NOMO-1 treated with DMSO at 0.1 percent for 48 hours (cell line): ENCODE measurements around the gene TFCP2L1.
"Not testable (repeated sequence)": the region's sequence is repeated elsewhere in the genome, so short reads cannot be mapped to it uniquely, and the experiment has no call there.

Source experiments
- DNase-seq: peaks from one replicate; lab custom pipeline; 2025; ENCODE audit not compliant: unreplicated experiment; lab: John Stamatoyannopoulos, UW

The TFCP2L1 gene, protein sequence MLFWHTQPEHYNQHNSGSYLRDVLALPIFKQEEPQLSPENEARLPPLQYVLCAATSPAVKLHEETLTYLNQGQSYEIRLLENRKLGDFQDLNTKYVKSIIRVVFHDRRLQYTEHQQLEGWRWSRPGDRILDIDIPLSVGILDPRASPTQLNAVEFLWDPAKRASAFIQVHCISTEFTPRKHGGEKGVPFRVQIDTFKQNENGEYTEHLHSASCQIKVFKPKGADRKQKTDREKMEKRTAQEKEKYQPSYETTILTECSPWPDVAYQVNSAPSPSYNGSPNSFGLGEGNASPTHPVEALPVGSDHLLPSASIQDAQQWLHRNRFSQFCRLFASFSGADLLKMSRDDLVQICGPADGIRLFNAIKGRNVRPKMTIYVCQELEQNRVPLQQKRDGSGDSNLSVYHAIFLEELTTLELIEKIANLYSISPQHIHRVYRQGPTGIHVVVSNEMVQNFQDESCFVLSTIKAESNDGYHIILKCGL

GRCh38 chr2:121284463-121285449 lies at the start of gene TFCP2L1:
Gene TFCP2L1, minus strand, starts transcription at chr2:121285202. Its CDS starts 93 bp downstream, at chr2:121285109.
- DNase-seq, result no peak

DNA sequence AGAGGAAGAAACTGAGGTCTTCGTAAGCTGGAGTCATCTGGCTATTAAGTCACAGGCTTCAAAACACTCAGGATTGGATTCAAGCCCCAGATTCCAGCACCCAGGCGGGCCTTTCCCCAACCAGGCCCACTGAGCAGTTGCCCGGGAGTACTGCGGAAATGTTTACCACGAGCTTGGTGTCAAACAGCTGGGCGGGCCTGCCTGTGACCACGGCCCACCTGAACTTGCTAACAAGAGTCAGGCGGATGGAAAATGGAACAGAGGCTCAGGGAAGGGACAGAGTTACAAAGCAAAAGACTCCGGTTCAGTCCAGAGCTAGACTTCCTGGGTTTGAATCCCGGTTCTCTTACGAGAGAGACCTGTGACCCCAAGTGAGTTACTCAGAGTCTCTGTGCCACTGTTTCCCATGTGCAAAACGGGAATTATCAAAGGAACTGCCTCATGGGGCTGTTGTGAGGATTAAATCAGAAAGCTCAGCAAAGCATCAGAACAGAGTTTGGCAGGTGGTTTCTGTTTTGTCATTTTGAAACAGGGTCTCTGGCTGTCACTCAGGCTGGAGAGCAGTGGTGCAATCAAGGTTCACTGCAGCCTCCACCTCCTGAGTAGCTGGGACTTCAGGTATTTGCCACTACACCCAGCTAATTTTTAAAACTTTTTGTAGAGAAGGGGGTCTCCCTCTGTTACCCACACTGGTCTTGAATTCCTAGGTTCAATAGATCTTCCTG lies 49.0 kb upstream of the TFCP2L1 start:
- DNase-seq, result no peak

GRCh38 chr2:121333231-121333630 lies 48.2 kb upstream of the TFCP2L1 start:
- no peak for DNase-seq

- DNase-seq, result not testable (repeated sequence)
Observed at GRCh38 chr2:121331324-121331723, 46.3 kb upstream of the TFCP2L1 start.

DNA sequence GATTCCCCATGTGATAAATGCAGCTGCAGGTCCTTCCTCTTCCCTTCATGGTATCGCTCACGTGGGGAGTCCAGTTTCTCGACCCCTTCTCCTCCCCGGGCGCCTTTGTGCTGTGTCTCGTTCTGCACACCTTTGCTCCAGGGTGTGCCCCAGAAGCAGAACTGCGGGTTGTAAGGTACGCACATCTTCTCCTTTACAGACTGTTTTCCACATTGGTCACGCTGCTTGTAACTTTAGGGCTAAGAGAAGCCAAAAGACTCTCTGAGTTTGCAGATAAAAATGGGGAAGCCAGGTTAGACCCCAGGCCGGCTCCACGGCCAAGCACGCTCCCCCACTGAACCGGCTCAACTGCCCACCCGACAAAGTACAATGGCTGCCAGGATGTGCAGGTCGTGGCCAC lies 45.9 kb upstream of the TFCP2L1 start:
- DNase-seq, result no peak

- DNase-seq, result no peak
Observed at GRCh38 chr2:121329786-121330185, 44.8 kb upstream of the TFCP2L1 start.

GRCh38 chr2:121326628-121327027 lies 41.6 kb upstream of the TFCP2L1 start:
- DNase-seq, result no peak

GRCh38 chr2:121324601-121325000 lies 39.6 kb upstream of the TFCP2L1 start:
- DNase-seq, result no peak

DNA sequence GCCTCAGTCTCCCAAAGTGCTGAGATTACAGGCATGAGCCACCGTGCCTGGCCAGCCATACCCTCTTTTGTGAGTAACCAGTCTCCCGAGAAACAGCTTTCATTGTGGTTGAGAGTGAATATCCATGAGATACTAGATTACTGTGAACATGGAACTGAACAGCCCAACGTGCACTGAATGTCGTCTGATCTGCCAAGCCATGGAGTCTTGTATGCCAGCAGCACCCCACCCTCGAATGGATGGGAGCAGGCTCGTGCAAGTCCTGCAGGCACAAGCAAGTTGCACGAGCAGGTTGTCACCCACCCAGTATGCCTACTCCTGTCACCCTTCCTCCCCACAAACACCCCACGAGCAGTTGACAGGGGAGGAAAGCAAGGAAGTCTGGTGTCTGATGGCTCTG lies 36.5 kb upstream of the TFCP2L1 start:
- no peak for DNase-seq

- no peak for DNase-seq
Observed at GRCh38 chr2:121319941-121320340, 34.9 kb upstream of the TFCP2L1 start.

DNA sequence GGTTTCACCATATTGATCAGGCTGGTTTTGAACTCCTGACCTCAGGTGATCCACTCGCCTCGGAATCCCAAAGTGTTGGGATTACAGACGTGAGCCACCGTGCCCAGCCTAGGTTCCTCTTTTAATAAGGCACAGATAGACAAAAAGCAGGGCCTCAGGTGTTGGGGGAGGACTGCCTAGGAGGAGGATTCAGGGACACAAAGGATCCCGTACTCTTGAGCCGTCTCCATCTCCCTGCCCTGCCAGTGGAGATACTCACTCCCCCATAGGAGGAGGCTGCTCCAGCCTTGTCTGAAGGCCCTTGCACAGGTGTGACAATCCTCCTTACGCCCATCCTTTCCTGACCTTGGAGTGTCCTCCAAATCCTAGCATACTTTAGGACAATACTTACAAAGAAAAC lies 32.0 kb upstream of the TFCP2L1 start:
- DNase-seq, result no peak

- not testable (repeated sequence) for DNase-seq
Observed at GRCh38 chr2:121313701-121314100, 28.7 kb upstream of the TFCP2L1 start.

DNA sequence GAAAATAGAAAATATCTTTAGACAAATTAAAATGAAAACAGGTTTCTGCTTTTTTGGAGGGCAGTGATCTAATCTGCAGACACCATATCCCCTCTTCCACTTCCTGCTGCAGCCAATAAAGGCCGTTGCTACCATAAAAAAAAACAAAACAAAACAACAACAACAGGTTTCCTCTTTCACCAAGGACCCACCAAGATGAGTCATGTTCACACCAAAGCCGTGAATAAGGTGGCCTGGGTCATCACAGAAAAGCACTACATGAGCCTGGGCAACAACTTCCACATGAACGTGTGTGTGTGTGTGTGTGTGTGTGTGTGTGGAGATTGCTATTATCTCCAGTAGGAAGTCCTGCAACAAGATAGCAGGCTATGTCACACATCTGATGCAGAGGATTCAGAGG lies 24.8 kb upstream of the TFCP2L1 start:
- no peak for DNase-seq

- no peak for DNase-seq
Observed at GRCh38 chr2:121309323-121309722, 24.3 kb upstream of the TFCP2L1 start.

DNA sequence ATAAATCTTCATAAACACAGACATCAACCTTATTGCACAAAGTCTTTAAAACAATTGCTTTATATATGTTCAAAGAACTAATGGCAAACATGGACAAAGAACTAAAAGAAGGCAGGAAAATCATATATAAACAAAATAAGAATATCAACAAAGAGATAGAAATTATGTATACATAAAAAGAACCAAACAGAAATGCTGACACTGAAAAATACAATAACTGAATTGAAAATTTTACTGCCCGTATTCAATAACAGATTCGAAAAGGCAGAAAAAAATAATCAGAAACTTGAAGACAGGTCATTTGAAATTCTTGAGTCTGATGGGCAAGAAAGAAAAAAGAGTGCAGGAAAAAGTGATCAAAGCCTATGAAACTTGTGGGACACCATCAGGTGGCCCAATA lies 22.0 kb upstream of the TFCP2L1 start:
- no peak for DNase-seq

GRCh38 chr2:121304941-121305340 lies 19.9 kb upstream of the TFCP2L1 start:
- DNase-seq, result no peak

DNA sequence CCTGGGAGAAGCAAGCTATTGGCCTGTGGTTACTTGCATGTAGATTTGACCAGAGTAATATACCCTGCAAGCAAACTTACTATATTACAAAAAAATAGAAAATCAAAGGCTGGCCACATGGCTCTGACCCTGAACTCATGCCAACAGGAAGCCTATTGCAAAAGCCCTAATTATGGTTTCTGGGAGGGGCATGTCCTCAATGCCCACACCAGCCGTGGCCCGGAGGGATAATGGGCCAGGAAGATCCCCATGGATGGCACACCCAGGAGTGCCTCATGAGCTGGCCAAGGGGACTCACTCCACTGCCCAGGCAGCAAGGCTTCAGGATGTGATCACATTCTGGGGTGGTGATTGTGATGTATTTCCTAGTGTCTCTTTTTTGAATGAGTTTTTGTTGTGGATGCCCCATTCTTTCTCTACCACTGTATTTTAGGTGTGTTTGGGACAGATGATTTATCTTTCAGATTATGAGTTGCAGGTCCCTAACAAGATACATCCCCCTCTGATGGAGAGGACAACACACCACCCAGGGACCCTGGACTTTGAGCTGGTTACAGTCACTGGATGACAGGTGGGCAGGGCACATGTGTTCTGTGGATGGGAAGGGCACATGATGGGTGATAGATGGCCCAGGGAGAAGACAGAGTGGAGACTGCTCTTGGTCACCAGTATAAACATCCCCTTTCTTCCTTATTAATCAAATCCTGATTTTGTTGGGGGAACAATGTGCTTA lies 18.7 kb upstream of the TFCP2L1 start:
- DNase-seq, result peak; percentile 28

DNA sequence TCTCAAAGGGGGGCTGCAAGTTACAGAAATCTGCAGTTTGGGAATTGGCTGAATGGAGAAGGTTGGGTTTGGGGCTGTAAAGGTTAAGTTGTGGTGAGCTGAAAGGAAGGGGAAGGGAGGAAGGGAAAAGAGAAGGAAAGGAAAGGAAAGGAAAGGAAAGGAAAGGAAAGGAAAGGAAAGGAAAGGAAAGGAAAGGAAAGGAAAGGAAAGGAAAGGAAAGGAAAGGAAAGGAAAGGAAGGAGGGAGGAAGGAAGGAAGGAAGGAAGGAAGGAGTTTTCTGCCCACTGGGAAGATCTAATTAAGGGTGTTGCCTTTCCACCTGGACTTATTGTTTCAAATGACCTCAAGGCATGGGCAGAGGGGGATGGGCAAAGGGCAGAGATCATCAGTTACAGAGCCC lies 16.2 kb upstream of the TFCP2L1 start:
- not testable (repeated sequence) for DNase-seq

DNA sequence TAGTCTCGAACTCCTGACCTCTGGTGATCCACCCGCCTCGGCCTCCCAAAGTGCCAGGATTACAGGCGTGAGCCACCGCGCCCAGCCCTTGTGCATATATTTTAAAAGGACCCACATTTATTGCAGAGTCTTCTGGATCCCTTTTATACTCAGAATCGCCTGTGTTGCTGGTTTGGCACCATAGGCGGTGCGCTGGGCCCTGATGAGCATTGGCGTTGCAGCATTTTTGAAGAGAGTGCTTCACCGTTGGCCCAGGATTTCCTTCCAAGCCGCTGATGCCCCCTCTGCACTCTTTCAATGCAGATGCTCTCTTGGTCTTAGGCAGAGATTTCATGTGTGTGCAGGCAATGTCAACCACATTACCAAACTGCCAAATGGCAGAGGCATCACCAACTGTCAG lies 13.5 kb upstream of the TFCP2L1 start:
- DNase-seq, result no peak

- DNase-seq, result not testable (repeated sequence)
Observed at GRCh38 chr2:121297866-121298265, 12.9 kb upstream of the TFCP2L1 start.
